Endothelial cell (in vitro differentiated cells): Measurements from ENCODE around the gene MCU. TPM values are rescaled to one million over a fixed set of nuclear protein-coding genes. Genes with fewer than 3 reads are reported as not detected.
"Not testable (repeated sequence)": the region's sequence is repeated elsewhere in the genome, so short reads cannot be mapped to it uniquely, and the experiment has no call there.

ENCODE experiments used
- DNase-seq: peaks from one replicate; pipeline ENCODE4 v3.0.0; 2021; ENCODE audit warnings: low spot score
- H3K27ac Mint-ChIP-seq: one replicate; pipeline ENCODE4 v1.8.0; 2021; ENCODE audit warnings: mixed read lengths, inconsistent platforms; ENCODE audit not compliant: unreplicated experiment
- H3K27me3 Mint-ChIP-seq: one replicate; pipeline ENCODE4 v1.8.0; 2021; ENCODE audit warnings: mild to moderate bottlenecking, moderate library complexity, mixed read lengths, inconsistent platforms; ENCODE audit not compliant: unreplicated experiment
- H3K36me3 Mint-ChIP-seq: one replicate; pipeline ENCODE4 v1.8.0; 2021; ENCODE audit warnings: mild to moderate bottlenecking, low read depth, mixed read lengths, inconsistent platforms; ENCODE audit not compliant: unreplicated experiment
- H3K4me1 Mint-ChIP-seq: one replicate; pipeline ENCODE4 v1.8.0; 2021; ENCODE audit warnings: mild to moderate bottlenecking, mixed read lengths, inconsistent platforms; ENCODE audit not compliant: unreplicated experiment
- H3K4me3 Mint-ChIP-seq: one replicate; pipeline ENCODE4 v1.8.0; 2021; ENCODE audit warnings: mild to moderate bottlenecking, mixed read lengths, inconsistent platforms; ENCODE audit not compliant: unreplicated experiment
- H3K9me3 Mint-ChIP-seq: one replicate; pipeline ENCODE4 v1.8.0; 2021; ENCODE audit warnings: mixed read lengths, inconsistent platforms; ENCODE audit not compliant: unreplicated experiment
- long read RNA-seq: library from polyadenylated mRNA; unstranded; transcript quantifications from one replicate; pipeline ENCODE4 v2.0.0, GENCODE V29; 2020; ENCODE audit not compliant: unreplicated experiment
- total RNA-seq: library from RNA; stranded (reverse); fragmentation: NEBNext Ultra II Directional; extraction: Animal tissue kit (Norgen Biotek cat#: 25700); gene quantifications from one replicate; pipeline ENCODE4 v1.2.1, GENCODE V29; 2021; ENCODE audit not compliant: unreplicated experiment
- TF ChIP-seq, protein P1 (sequence below): fragments of 200-600 bp; sonication (generic); IDR thresholded peaks from one replicate; pipeline ENCODE4 v1.5.0; 2021; ENCODE audit warnings: antibody characterized with exemption; ENCODE audit not compliant: unreplicated experiment

MCU gene
- total RNA-seq: 39.6 TPM
- long read RNA-seq, transcript MCU-202 (8 exons, 2,949 nt): major isoform, 9 of 11 reads
- long read RNA-seq, partial matches to known transcripts: 1 of 11 reads
- long read RNA-seq, other reads (novel, unspliced or antisense): 1 of 11 reads

- peaks cover 24% of the 10 kb centered on the region for H3K4me1 Mint-ChIP-seq
- DNase-seq: peak; percentile 91
- TF ChIP-seq, protein P1, sequence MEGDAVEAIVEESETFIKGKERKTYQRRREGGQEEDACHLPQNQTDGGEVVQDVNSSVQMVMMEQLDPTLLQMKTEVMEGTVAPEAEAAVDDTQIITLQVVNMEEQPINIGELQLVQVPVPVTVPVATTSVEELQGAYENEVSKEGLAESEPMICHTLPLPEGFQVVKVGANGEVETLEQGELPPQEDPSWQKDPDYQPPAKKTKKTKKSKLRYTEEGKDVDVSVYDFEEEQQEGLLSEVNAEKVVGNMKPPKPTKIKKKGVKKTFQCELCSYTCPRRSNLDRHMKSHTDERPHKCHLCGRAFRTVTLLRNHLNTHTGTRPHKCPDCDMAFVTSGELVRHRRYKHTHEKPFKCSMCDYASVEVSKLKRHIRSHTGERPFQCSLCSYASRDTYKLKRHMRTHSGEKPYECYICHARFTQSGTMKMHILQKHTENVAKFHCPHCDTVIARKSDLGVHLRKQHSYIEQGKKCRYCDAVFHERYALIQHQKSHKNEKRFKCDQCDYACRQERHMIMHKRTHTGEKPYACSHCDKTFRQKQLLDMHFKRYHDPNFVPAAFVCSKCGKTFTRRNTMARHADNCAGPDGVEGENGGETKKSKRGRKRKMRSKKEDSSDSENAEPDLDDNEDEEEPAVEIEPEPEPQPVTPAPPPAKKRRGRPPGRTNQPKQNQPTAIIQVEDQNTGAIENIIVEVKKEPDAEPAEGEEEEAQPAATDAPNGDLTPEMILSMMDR: no peak
- H3K27ac Mint-ChIP-seq: peak within 1 kb of the TSS; percentile 40
- peaks cover 2% of the 10 kb centered on the region for H3K27me3 Mint-ChIP-seq
- no peaks in the 10 kb centered on the region for H3K9me3 Mint-ChIP-seq
- no peaks in the 10 kb centered on the region for H3K36me3 Mint-ChIP-seq
- peak within 1 kb of the TSS; percentile 92 for H3K4me3 Mint-ChIP-seq
Measured at GRCh38 chr10:72691863-72692743, at the start of gene MCU. Gene MCU (plus strand): TSS chr10:72692143. CDS start chr10:72692152, 9 bp downstream.

DNA sequence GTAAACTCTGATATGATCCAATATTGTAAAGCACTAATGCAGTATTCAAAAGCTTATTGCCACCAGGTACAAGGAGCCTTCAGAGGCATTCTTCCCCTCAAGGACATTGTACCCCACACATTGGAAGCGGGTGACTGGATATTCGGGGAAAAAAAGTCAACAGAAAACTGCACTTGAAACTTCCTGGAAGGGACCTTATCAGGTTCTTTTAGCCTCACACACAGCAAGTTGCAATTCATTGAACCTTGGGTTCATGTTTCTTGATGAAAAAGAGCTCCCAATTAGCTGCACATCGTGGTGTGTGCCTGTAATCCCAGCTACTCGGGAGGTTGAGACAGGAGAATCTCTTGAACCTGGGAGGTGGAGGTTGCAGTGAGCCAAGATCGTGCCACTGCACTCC, 49.6 kb upstream of the MCU start:
- no peaks in the 10 kb centered on the region for H3K4me1 Mint-ChIP-seq
- H3K9me3 Mint-ChIP-seq: no peaks in the 10 kb centered on the region
- H3K4me3 Mint-ChIP-seq: no peak overlapping the region
- H3K27me3 Mint-ChIP-seq: no peaks in the 10 kb centered on the region
- H3K27ac Mint-ChIP-seq: no peak overlapping the region
- no peaks in the 10 kb centered on the region for H3K36me3 Mint-ChIP-seq
- TF ChIP-seq, protein P1: no peak
- DNase-seq: no peak

DNA sequence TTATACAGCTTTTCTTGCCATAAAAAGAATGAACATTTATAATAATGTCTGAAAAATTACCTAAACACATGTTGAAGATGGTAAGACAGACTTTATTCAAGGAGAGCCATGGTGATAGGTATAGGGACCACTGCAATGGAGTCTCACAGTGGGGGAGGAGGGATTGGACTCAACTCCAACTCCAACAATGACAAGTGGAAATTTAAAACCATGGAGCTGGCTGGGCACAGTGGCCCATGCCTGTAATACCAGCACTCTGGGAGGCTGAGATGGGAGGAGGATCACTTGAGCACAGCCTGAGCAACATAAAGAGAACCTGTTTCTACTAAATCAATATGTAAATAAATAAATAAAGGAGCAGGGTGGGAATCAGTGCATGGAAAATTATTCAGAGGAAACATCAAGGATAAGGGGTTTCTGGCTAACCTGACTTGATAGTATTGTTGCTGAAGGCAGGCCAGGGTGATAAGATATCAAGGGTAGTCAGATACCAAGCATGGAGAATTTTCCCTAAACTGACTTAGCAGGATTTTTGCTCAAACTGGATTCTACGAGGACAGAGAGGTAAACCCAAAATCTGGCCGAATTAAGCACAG, 46.6 kb upstream of the MCU start:
- Mint-ChIP-seq H3K27me3 (peaks cover 2% of the 10 kb centered on the region), H3K27ac (no peak overlapping the region), H3K4me3 (no peak overlapping the region), H3K9me3 (no peaks in the 10 kb centered on the region), H3K36me3 (no peaks in the 10 kb centered on the region), H3K4me1 (no peaks in the 10 kb centered on the region)
- TF ChIP-seq, protein P1: no peak
- no peak for DNase-seq

- H3K36me3 Mint-ChIP-seq, H3K4me3 Mint-ChIP-seq, H3K27ac Mint-ChIP-seq, H3K9me3 Mint-ChIP-seq, DNase-seq, H3K4me1 Mint-ChIP-seq, H3K27me3 Mint-ChIP-seq: not testable (repeated sequence)
Measured at GRCh38 chr10:72646971-72647370, 45.0 kb upstream of the MCU start.

GRCh38 chr10:72648301-72648700, 43.6 kb upstream of the MCU start:
- Mint-ChIP-seq H3K36me3 (no peaks in the 10 kb centered on the region), H3K4me1 (no peaks in the 10 kb centered on the region), H3K9me3 (no peaks in the 10 kb centered on the region), H3K27me3 (peaks cover 3% of the 10 kb centered on the region), H3K4me3 (no peak overlapping the region), H3K27ac (no peak overlapping the region)
- TF ChIP-seq, protein P1: no peak
- DNase-seq: no peak
